HCT116 (cell line): ENCODE results near the gene HIGD1C. TPM values are rescaled to one million over a fixed set of nuclear protein-coding genes. Genes with fewer than 3 reads are reported as not detected.
"Not testable (repeated sequence)": the region's sequence is repeated elsewhere in the genome, so short reads cannot be mapped to it uniquely, and the experiment has no call there.

Source experiments
- ATAC-seq: fragments of 200-7000 bp; cut with Tn5 transposase; 2 replicates; pipeline ENCODE4 v1.9.1; 2020; ENCODE audit warnings: mild to moderate bottlenecking, moderate library complexity
- Bru-seq: library from RNA; stranded (reverse); fragments of 400-500 nt; gene quantifications from one replicate; lab custom pipeline; 2021; lab: Mats Ljungman, UMichigan
- BruChase-seq, 2 experiments: library from RNA; stranded (reverse); fragments of 400-500 nt; gene quantifications; one replicate each; lab custom pipeline; 2021; lab: Mats Ljungman, UMichigan
- BruUV-seq: library from RNA; stranded (reverse); fragments of 400-500 nt; replicated peaks from 2 replicates; lab custom pipeline; 2021; lab: Mats Ljungman, UMichigan
- CTCF ChIA-PET: fragments of 300-600 bp; sonication (Branson Sonifier 250); formaldehyde crosslinking; loops from one replicate; lab custom pipeline; 2021; ENCODE audit warnings: antibody characterized with exemption; lab: Charles Lee
- POLR2A ChIA-PET: fragments of 300-600, 350-600 bp; sonication (Branson Sonifier 250); formaldehyde crosslinking; loops from one replicate; lab custom pipeline; 2021; ENCODE audit warnings: antibody characterized with exemption; lab: Charles Lee
- RAD21 ChIA-PET, 2 experiments: fragments of 300-600 bp; sonication (Branson Sonifier 250); formaldehyde crosslinking; loops; one replicate each; lab custom pipeline; 2023; ENCODE audit warnings: low total read pairs in 2 of 2; ENCODE audit not compliant: uncharacterized antibody in 2 of 2, unreplicated experiment in 2 of 2, low non-redundant PET in 1 of 2; lab: Charles Lee
- DNase-seq: peaks from one replicate; pipeline ENCODE4 v3.0.0-alpha.2; 2010; ENCODE audit warnings: low read depth, low spot score
- H2AFZ ChIP-seq: fragments of 200-600 bp; shearing (Covaris generic), sonication (generic); 2 replicates; pipeline ENCODE4 v1.6.1; 2017; ENCODE audit warnings: low read depth, mixed run types, mixed read lengths, antibody characterized with exemption, low read length; ENCODE audit not compliant: poor library complexity, severe bottlenecking
- H3K27ac ChIP-seq: 2 replicates; pipeline ENCODE4 v1.5.1; 2012; ENCODE audit warnings: low read depth, low read length
- H3K27me3 ChIP-seq: fragments of 200-600 bp; sonication (generic); 2 replicates; pipeline ENCODE4 v1.6.1; 2016; ENCODE audit warnings: mixed run types, low read length, mixed read lengths; ENCODE audit not compliant: insufficient read depth
- H3K36me3 ChIP-seq, 2 experiments: fragments of 200-500 bp in 1 of 2; fragments of 200-600 bp in 1 of 2; sonication (Bioruptor generic) in 1 of 2; sonication (generic) in 1 of 2; 2 replicates each; pipeline versions ENCODE4 v1.5.1 to v1.6.1; 2014 to 2016; ENCODE audit warnings: low read length in 2 of 2, inconsistent platforms in 1 of 2, mixed read lengths in 1 of 2, mixed run types in 1 of 2; ENCODE audit not compliant: insufficient read depth in 2 of 2, control insufficient read depth in 1 of 2
- H3K4me1 ChIP-seq, 2 experiments: fragments of 200-600 bp in 1 of 2; sonication (generic) in 1 of 2; 2 replicates each; pipeline versions ENCODE4 v1.5.1 to v1.6.1; 2012 to 2017; ENCODE audit warnings: low read length in 2 of 2, inconsistent platforms in 1 of 2, mild to moderate bottlenecking in 1 of 2, mixed read lengths in 1 of 2, mixed run types in 1 of 2, moderate library complexity in 1 of 2; ENCODE audit not compliant: insufficient read depth in 2 of 2, control insufficient read depth in 1 of 2
- H3K4me2 ChIP-seq: fragments of 200-600 bp; sonication (generic); 2 replicates; pipeline ENCODE4 v1.6.1; 2017; ENCODE audit warnings: mixed run types, low read length, mixed read lengths
- H3K4me3 ChIP-seq, 2 experiments: fragments of 200-600 bp in 1 of 2; sonication (generic) in 1 of 2; replicated peaks in 1 of 2; 2 replicates each; pipeline ENCODE4 v1.5.1; 2011 to 2016; ENCODE audit warnings: low read length in 2 of 2, control low read depth in 1 of 2, low read depth in 1 of 2, mild to moderate bottlenecking in 1 of 2, mixed read lengths in 1 of 2, mixed run types in 1 of 2
- H3K79me2 ChIP-seq: fragments of 200-600 bp; sonication (generic); 2 replicates; pipeline ENCODE4 v1.6.1; 2017; ENCODE audit warnings: mild to moderate bottlenecking, mixed run types, low read length, moderate library complexity, mixed read lengths; ENCODE audit not compliant: insufficient read depth
- H3K9ac ChIP-seq: fragments of 200-600 bp; sonication (generic); 2 replicates; pipeline ENCODE4 v1.6.1; 2016; ENCODE audit warnings: low read length, mixed read lengths
- H3K9me2 ChIP-seq: fragments of 200-600 bp; sonication (generic), shearing (Covaris generic); 2 replicates; pipeline ENCODE4 v1.6.1; 2017; ENCODE audit warnings: mixed run types, mild to moderate bottlenecking, moderate library complexity; ENCODE audit not compliant: insufficient read depth
- H3K9me3 ChIP-seq, 2 experiments: fragments of 200-500 bp in 1 of 2; fragments of 200-600 bp in 1 of 2; sonication (Bioruptor generic) in 1 of 2; sonication (generic) in 1 of 2; 2 replicates each; pipeline ENCODE4 v1.6.1; 2014 to 2017; ENCODE audit warnings: low read length in 2 of 2, mixed read lengths in 2 of 2, inconsistent platforms in 1 of 2, low read depth in 1 of 2, mild to moderate bottlenecking in 1 of 2, mixed run types in 1 of 2, moderate library complexity in 1 of 2; ENCODE audit not compliant: control insufficient read depth in 1 of 2, insufficient read depth in 1 of 2
- H4K20me1 ChIP-seq: fragments of 200-600 bp; sonication (generic), shearing (Covaris generic); 2 replicates; pipeline ENCODE4 v1.6.1; 2017; ENCODE audit warnings: mixed run types, mild to moderate bottlenecking, moderate library complexity; ENCODE audit not compliant: insufficient read depth
- CEBPB ChIP-seq: IDR thresholded peaks from 2 replicates; pipeline ENCODE4 v1.6.1; 2012; ENCODE audit warnings: low read depth
- ELF1 ChIP-seq: IDR thresholded peaks from 2 replicates; pipeline ENCODE4 v1.6.1; 2012; ENCODE audit warnings: low read depth, borderline replicate concordance
- MAX ChIP-seq: IDR thresholded peaks from 2 replicates; pipeline ENCODE4 v1.6.1; 2012
- POLR2A ChIP-seq: IDR thresholded peaks from 2 replicates; pipeline ENCODE4 v1.7.0; 2011; ENCODE audit warnings: borderline replicate concordance; ENCODE audit not compliant: insufficient read depth, insufficient read length; ENCODE audit errors: extremely low read depth
- RAD21 ChIP-seq: IDR thresholded peaks from 2 replicates; pipeline ENCODE4 v1.6.1; 2012; ENCODE audit warnings: low read depth, mild to moderate bottlenecking
- REST ChIP-seq: IDR thresholded peaks from 2 replicates; pipeline ENCODE4 v1.6.1; 2012; ENCODE audit warnings: low read depth
- TCF7L2 ChIP-seq: IDR thresholded peaks from 2 replicates; pipeline ENCODE4 v1.7.0; 2011; ENCODE audit warnings: borderline replicate concordance, inconsistent platforms; ENCODE audit not compliant: insufficient read depth, insufficient read length; ENCODE audit errors: extremely low read depth
- ZBTB33 ChIP-seq: IDR thresholded peaks from 2 replicates; pipeline ENCODE4 v1.6.1; 2011; ENCODE audit warnings: mild to moderate bottlenecking, low read length, moderate library complexity; ENCODE audit not compliant: insufficient replicate concordance; ENCODE audit errors: extremely low read depth
- ZNF274 ChIP-seq: fragments of 200-500 bp; sonication (Bioruptor generic); IDR thresholded peaks from 2 replicates; pipeline ENCODE4 v1.6.1; 2014; ENCODE audit warnings: mild to moderate bottlenecking, low read depth, low read length, inconsistent platforms
- intact Hi-C: fragments of 100-400 bp; cut with micrococcal nuclease; formaldehyde crosslinking; loops from 2 replicates; pipeline ENCODE4 v1.10.0; 2022
- long read RNA-seq: library from polyadenylated mRNA; unstranded; transcript quantifications from one replicate; pipeline ENCODE4 v2.0.0, GENCODE V29; 2021; ENCODE audit not compliant: unreplicated experiment
- polyA plus RNA-seq: library from polyadenylated mRNA; unstranded; fragments of >200 nt; gene quantifications from 2 replicates; pipeline ENCODE4 v1.2.1, GENCODE V29; 2012; ENCODE audit warnings: missing spikeins
- total RNA-seq: library from RNA; stranded (reverse); gene quantifications from one replicate; pipeline ENCODE4 v1.2.1, GENCODE V29; 2021; ENCODE audit not compliant: unreplicated experiment

The HIGD1C gene
- total RNA-seq = not detected
- not detected in 2 replicates for polyA plus RNA-seq
- not detected for Bru-seq, nascent RNA
- not detected for BruChase-seq, experiment 1, labeled RNA remaining after a 6-hour chase
- BruChase-seq, experiment 2, labeled RNA remaining after a 2-hour chase = percentile 8 among the genes with signal in this experiment
- long read RNA-seq = 0 reads

- TF ChIP-seq POLR2A = no peak
- no peak for TF ChIP-seq REST
- TF ChIP-seq TCF7L2 = no peak
- no peak for TF ChIP-seq RAD21
- TF ChIP-seq ZBTB33 = no peak
- no peak for TF ChIP-seq ZNF274
- no peak for TF ChIP-seq CEBPB
- no peak for TF ChIP-seq ELF1
- TF ChIP-seq MAX = no peak
- Histone ChIP-seq H3K9me3 (no peaks in the 10 kb centered on the region), H3K27me3 (no peaks in the 10 kb centered on the region), H3K9ac (no peak within 1 kb of the TSS), H3K79me2 (no peaks in the 10 kb centered on the region), H3K4me3 (no peak within 1 kb of the TSS), H3K4me2 (no peak within 1 kb of the TSS), H2AFZ (no peak within 1 kb of the TSS), H3K4me1 (peaks cover 4 to 9% of the 10 kb centered on the region in 2 experiments; a peak in 3 of 4 replicates), H4K20me1 (no peaks in the 10 kb centered on the region), H3K9me2 (no peaks in the 10 kb centered on the region), H3K27ac (no peak within 1 kb of the TSS), H3K36me3 (no peaks in the 10 kb centered on the region)
- no peak for DNase-seq
- BruUV-seq = no TSS peak
- CTCF ChIA-PET = no interaction called here
- RAD21 ChIA-PET = no interaction called here
- POLR2A ChIA-PET = no interaction called here
- no peak for ATAC-seq
- intact Hi-C loops = no loop called here
These were observed at the start of gene HIGD1C for GRCh38 chr12:50952510-50952909. Gene HIGD1C (plus strand): TSS chr12:50952544. CDS start chr12:50953999, 1,455 bp downstream.

GRCh38 chr12:50908479-50908878 lies 43.9 kb upstream of the HIGD1C start:
- H3K4me3 ChIP-seq, RAD21 ChIA-PET, H4K20me1 ChIP-seq, H3K79me2 ChIP-seq, CTCF ChIA-PET, intact Hi-C loops, H3K4me1 ChIP-seq, ATAC-seq, H3K9ac ChIP-seq, POLR2A ChIA-PET, BruUV-seq, H3K27ac ChIP-seq, H3K9me2 ChIP-seq, H2AFZ ChIP-seq, H3K27me3 ChIP-seq, H3K4me2 ChIP-seq, H3K36me3 ChIP-seq, H3K9me3 ChIP-seq, DNase-seq: not testable (repeated sequence)
